ENCODE data around the gene TMEM132A. TPM values are rescaled to one million over a fixed set of nuclear protein-coding genes. Genes with fewer than 3 reads are reported as not detected.
"Not testable (repeated sequence)": the region's sequence is repeated elsewhere in the genome, so short reads cannot be mapped to it uniquely, and the experiment has no call there.

The TMEM132A gene
- total RNA-seq, 1 experiment from 2014 or later, result 95.5 TPM

GRCh38 chr11:60908803-60909202 lies 15.5 kb upstream of the TMEM132A start:
- Histone ChIP-seq H2BK12ac (ENCODE audit: insufficient read length, low read depth, low read length) (no peak overlapping the region), H3T11ph (ENCODE audit: low read length) (no peak overlapping the region), H2BK20ac (ENCODE audit: low read depth, low read length, poor library complexity, severe bottlenecking) (no peak overlapping the region), H3K56ac (ENCODE audit: insufficient read length, low read depth, low read length) (no peak overlapping the region), H2AFZ (ENCODE audit: low read length) (no peak overlapping the region), H2AK5ac (ENCODE audit: insufficient read length, low read length) (no peak overlapping the region), H3K9me3 (ENCODE audit: control insufficient read depth, low read depth, low read length) (no peaks in the 10 kb centered on the region), H3K79me2 (ENCODE audit: insufficient read depth, low read length) (peaks cover 16% of the 10 kb centered on the region; the same call in 1 of the 2 replicates), H3K27ac (ENCODE audit: insufficient read length, low read depth, low read length) (no peak overlapping the region), H2BK5ac (ENCODE audit: insufficient read length, low read length) (no peak overlapping the region), H4K5ac (ENCODE audit: insufficient read length, low read depth, low read length) (no peak overlapping the region), H3K4ac (ENCODE audit: low read depth, low read length) (no peak overlapping the region), H2BK15ac (ENCODE audit: low read depth, low read length) (no peak overlapping the region), H3K23me2 (ENCODE audit: insufficient read length, low read depth, low read length, poor library complexity, severe bottlenecking) (peaks cover 9% of the 10 kb centered on the region), H3K79me1 (ENCODE audit: insufficient read depth, low read depth, low read length, poor library complexity, severe bottlenecking) (peaks cover 5% of the 10 kb centered on the region), H2BK120ac (ENCODE audit: low read depth, low read length, poor library complexity, severe bottlenecking) (no peak overlapping the region), H4K20me1 (ENCODE audit: control insufficient read depth, insufficient read depth, insufficient read length) (no peaks in the 10 kb centered on the region), H3K18ac (ENCODE audit: insufficient read length, low read depth, low read length) (no peak overlapping the region), H3K14ac (ENCODE audit: insufficient read depth, low read length) (no peak overlapping the region), H3K9ac (ENCODE audit: extremely low read depth, insufficient read length, low read length) (no peak overlapping the region), H3K4me1 (ENCODE audit: insufficient read depth, low read length) (peaks cover 3% of the 10 kb centered on the region; the same call in 1 of the 2 replicates), H4K8ac (replicated peaks; ENCODE audit: insufficient read length, low read depth, low read length) (no peak overlapping the region), H3K23ac (ENCODE audit: insufficient read length, low read depth, low read length) (no peak overlapping the region), H3K27me3 (ENCODE audit: insufficient read depth, low read length) (no peaks in the 10 kb centered on the region; the same call in 1 of the 2 replicates), H4K91ac (ENCODE audit: insufficient read length, low read depth, low read length) (no peak overlapping the region), H3K4me2 (ENCODE audit: insufficient read depth, insufficient read length, low read length) (no peak overlapping the region)
- Mint-ChIP-seq H3K9me3 (peaks cover 3 to 5% of the 10 kb centered on the region in 2 experiments; a peak in 4 of 5 replicates), H3K27me3 (ENCODE audit: low read depth) (peaks cover 44% of the 10 kb centered on the region), H3K36me3 (ENCODE audit: insufficient read depth in 1 of 3, low read depth in 3 of 3) (no peaks in the 10 kb centered on the region; a peak in 1 of 7 replicates), H3K4me3 (no peak overlapping the region), H3K27ac (no peak overlapping the region), H3K4me1 (peaks cover 22 to 33% of the 10 kb centered on the region in 2 experiments)
- WGBS (ENCODE audit: extremely low coverage, insufficient read length, low lambda C conversion rate), result no CpG with 5 or more reads among the region's 1 CpG
- no peak for TF ChIP-seq CTCF (conservative IDR thresholded peaks at IDR 0.05)
- no peak for DNase-seq

- not testable (repeated sequence) for H4K8ac ChIP-seq (replicated peaks; ENCODE audit: insufficient read length, low read depth, low read length); H3K9ac ChIP-seq (ENCODE audit: extremely low read depth, insufficient read length, low read length); H2AK5ac ChIP-seq (ENCODE audit: insufficient read length, low read length); H4K20me1 ChIP-seq (ENCODE audit: control insufficient read depth, insufficient read depth, insufficient read length); H3T11ph ChIP-seq (ENCODE audit: low read length); H2AFZ ChIP-seq (ENCODE audit: low read length); H3K36me3 Mint-ChIP-seq (ENCODE audit: insufficient read depth in 1 of 3, low read depth in 3 of 3); H3K27me3 ChIP-seq (ENCODE audit: insufficient read depth, low read length); H3K79me2 ChIP-seq (ENCODE audit: insufficient read depth, low read length); H3K4me1 ChIP-seq (ENCODE audit: insufficient read depth, low read length); H2BK5ac ChIP-seq (ENCODE audit: insufficient read length, low read length); H2BK12ac ChIP-seq (ENCODE audit: insufficient read length, low read depth, low read length); H3K4me3 Mint-ChIP-seq; H3K27ac Mint-ChIP-seq; H2BK120ac ChIP-seq (ENCODE audit: low read depth, low read length, poor library complexity, severe bottlenecking); H3K14ac ChIP-seq (ENCODE audit: insufficient read depth, low read length); H3K79me1 ChIP-seq (ENCODE audit: insufficient read depth, low read depth, low read length, poor library complexity, severe bottlenecking); H3K4ac ChIP-seq (ENCODE audit: low read depth, low read length); H2BK20ac ChIP-seq (ENCODE audit: low read depth, low read length, poor library complexity, severe bottlenecking); H4K91ac ChIP-seq (ENCODE audit: insufficient read length, low read depth, low read length); H3K9me3 Mint-ChIP-seq; H3K18ac ChIP-seq (ENCODE audit: insufficient read length, low read depth, low read length); H3K23ac ChIP-seq (ENCODE audit: insufficient read length, low read depth, low read length); H3K56ac ChIP-seq (ENCODE audit: insufficient read length, low read depth, low read length); H3K9me3 ChIP-seq (ENCODE audit: control insufficient read depth, low read depth, low read length); H2BK15ac ChIP-seq (ENCODE audit: low read depth, low read length); H4K5ac ChIP-seq (ENCODE audit: insufficient read length, low read depth, low read length); H3K27ac ChIP-seq (ENCODE audit: insufficient read length, low read depth, low read length); H3K4me2 ChIP-seq (ENCODE audit: insufficient read depth, insufficient read length, low read length); DNase-seq
- peaks cover 16% of the 10 kb centered on the region for H3K23me2 ChIP-seq (ENCODE audit: insufficient read length, low read depth, low read length, poor library complexity, severe bottlenecking)
- WGBS (ENCODE audit: extremely low coverage, insufficient read length, low lambda C conversion rate), result no CpG with 5 or more reads among the region's 3 CpGs
- peaks cover 23 to 25% of the 10 kb centered on the region in 2 experiments for H3K4me1 Mint-ChIP-seq
- peaks cover 44% of the 10 kb centered on the region for H3K27me3 Mint-ChIP-seq (ENCODE audit: low read depth)
These were observed 14.5 kb upstream of the TMEM132A start for GRCh38 chr11:60909680-60910280.
